ENCODE measurements around the gene PICK1. TPM values are rescaled to one million over a fixed set of nuclear protein-coding genes. Genes with fewer than 3 reads are reported as not detected.

PICK1 gene
- total RNA-seq, 2 experiments from 2014 or later: 16.0 to 16.5 TPM

GRCh38 chr22:38067761-38068360 is 10.7 kb downstream of the PICK1 start:
- ChIA-PET POLR2A (no interaction called here), CTCF (interaction anchor here (0.7 kb wide), 1 partner anchor 16 kb away, joined by 3 read pairs; no protein-coding TSS in a partner anchor)
- peaks cover 20% of the 10 kb centered on the region for H3K36me3 Mint-ChIP-seq
- no peaks in the 10 kb centered on the region for H3K4me1 Mint-ChIP-seq (ENCODE audit: low read depth)
- H3K9me3 Mint-ChIP-seq: no peaks in the 10 kb centered on the region
- no peak overlapping the region for H3K4me3 Mint-ChIP-seq
- DNase-seq: no peak
- no peak overlapping the region for H3K27ac Mint-ChIP-seq
- intact Hi-C loops (cut with micrococcal nuclease): no loop called here
- H3K27me3 Mint-ChIP-seq: no peaks in the 10 kb centered on the region

- H3K36me3 Mint-ChIP-seq: peaks cover 21% of the 10 kb centered on the region
- no peak overlapping the region for H3K27ac Mint-ChIP-seq
- no peaks in the 10 kb centered on the region for H3K4me1 Mint-ChIP-seq (ENCODE audit: low read depth)
- no peak overlapping the region for H3K4me3 Mint-ChIP-seq
- CTCF ChIA-PET: interaction anchor here (0.7 kb wide), 1 partner anchor 16 kb away, joined by 3 read pairs; no protein-coding TSS in a partner anchor
- DNase-seq: no peak
- no peaks in the 10 kb centered on the region for H3K27me3 Mint-ChIP-seq
- intact Hi-C loops (cut with micrococcal nuclease): no loop called here
- POLR2A ChIA-PET: interaction anchor here (0.6 kb wide), 1 partner anchor 33 kb away, joined by 3 read pairs; no protein-coding TSS in a partner anchor
- H3K9me3 Mint-ChIP-seq: no peaks in the 10 kb centered on the region
Observed at GRCh38 chr22:38068641-38069371, 11.6 kb downstream of the PICK1 start.

GRCh38 chr22:38069372-38070249 is 12.4 kb downstream of the PICK1 start:
- no peak overlapping the region for H3K4me3 Mint-ChIP-seq
- no peak for DNase-seq
- ChIA-PET POLR2A (interaction anchor here (0.6 kb wide), 1 partner anchor 32 kb away, joined by 3 read pairs; no protein-coding TSS in a partner anchor), CTCF (interaction anchor here (1.4 kb wide), 1 partner anchor 17 kb away, joined by 5 read pairs; no protein-coding TSS in a partner anchor)
- H3K9me3 Mint-ChIP-seq: no peaks in the 10 kb centered on the region
- H3K36me3 Mint-ChIP-seq: peaks cover 25% of the 10 kb centered on the region
- H3K27me3 Mint-ChIP-seq: no peaks in the 10 kb centered on the region
- intact Hi-C loops (cut with micrococcal nuclease): no loop called here
- H3K4me1 Mint-ChIP-seq (ENCODE audit: low read depth): no peaks in the 10 kb centered on the region
- H3K27ac Mint-ChIP-seq: no peak overlapping the region

GRCh38 chr22:38070250-38070921 is 13.2 kb downstream of the PICK1 start:
- no peaks in the 10 kb centered on the region for H3K9me3 Mint-ChIP-seq
- no peaks in the 10 kb centered on the region for H3K27me3 Mint-ChIP-seq
- H3K4me1 Mint-ChIP-seq (ENCODE audit: low read depth): no peaks in the 10 kb centered on the region
- H3K27ac Mint-ChIP-seq: no peak overlapping the region
- H3K4me3 Mint-ChIP-seq: no peak overlapping the region
- ChIA-PET CTCF (interaction anchor here (1.4 kb wide), 1 partner anchor 18 kb away, joined by 5 read pairs; no protein-coding TSS in a partner anchor), POLR2A (no interaction called here)
- intact Hi-C loops (cut with micrococcal nuclease): no loop called here
- H3K36me3 Mint-ChIP-seq: peaks cover 20% of the 10 kb centered on the region
- DNase-seq: no peak

GRCh38 chr22:38071421-38072321 is 14.5 kb downstream of the PICK1 start:
- Mint-ChIP-seq H3K9me3 (no peaks in the 10 kb centered on the region), H3K36me3 (peaks cover 16% of the 10 kb centered on the region)

GRCh38 chr22:38072322-38073149 is 15.3 kb downstream of the PICK1 start:
- POLR2A ChIA-PET: interaction anchor here (0.9 kb wide), 1 partner anchor 14 kb away, joined by 3 read pairs; no protein-coding TSS in a partner anchor
- H3K27ac Mint-ChIP-seq: no peak overlapping the region
- intact Hi-C loops (cut with micrococcal nuclease): no loop called here
- peaks cover 16% of the 10 kb centered on the region for H3K36me3 Mint-ChIP-seq
- DNase-seq: no peak
- no peaks in the 10 kb centered on the region for H3K27me3 Mint-ChIP-seq
- CTCF ChIA-PET: no interaction called here
- H3K4me1 Mint-ChIP-seq (ENCODE audit: low read depth): no peaks in the 10 kb centered on the region
- no peaks in the 10 kb centered on the region for H3K9me3 Mint-ChIP-seq
- H3K4me3 Mint-ChIP-seq: no peak overlapping the region

More at GRCh38 chr22:38071421-38072321, 14.5 kb downstream of the PICK1 start:
- no peak overlapping the region for H3K4me3 Mint-ChIP-seq
- no peak for DNase-seq
- no peaks in the 10 kb centered on the region for H3K27me3 Mint-ChIP-seq
- CTCF ChIA-PET: no interaction called here
- H3K27ac Mint-ChIP-seq: no peak overlapping the region
- POLR2A ChIA-PET: interaction anchor here (0.9 kb wide), 1 partner anchor 13 kb away, joined by 3 read pairs; no protein-coding TSS in a partner anchor
- no peaks in the 10 kb centered on the region for H3K4me1 Mint-ChIP-seq (ENCODE audit: low read depth)
- intact Hi-C loops (cut with micrococcal nuclease): no loop called here

- Mint-ChIP-seq H3K9me3 (no peaks in the 10 kb centered on the region), H3K36me3 (peaks cover 14% of the 10 kb centered on the region), H3K4me3 (no peak overlapping the region), H3K4me1 (ENCODE audit: low read depth) (no peaks in the 10 kb centered on the region), H3K27me3 (no peaks in the 10 kb centered on the region), H3K27ac (no peak overlapping the region)
- no peak for DNase-seq
- intact Hi-C loops (cut with micrococcal nuclease): no loop called here
- ChIA-PET POLR2A (no interaction called here), CTCF (no interaction called here)
Observed at GRCh38 chr22:38073150-38074130, 16.2 kb downstream of the PICK1 start.

- intact Hi-C loops (cut with micrococcal nuclease): no loop called here
- no peak for DNase-seq
- no peaks in the 10 kb centered on the region for H3K9me3 Mint-ChIP-seq
- no peaks in the 10 kb centered on the region for H3K4me1 Mint-ChIP-seq (ENCODE audit: low read depth)
- POLR2A ChIA-PET: no interaction called here
- no peaks in the 10 kb centered on the region for H3K27me3 Mint-ChIP-seq
- H3K36me3 Mint-ChIP-seq: peaks cover 14% of the 10 kb centered on the region
- no peak overlapping the region for H3K27ac Mint-ChIP-seq
- CTCF ChIA-PET: interaction anchor here (1.5 kb wide), 1 partner anchor 8 kb away, joined by 3 read pairs; no protein-coding TSS in a partner anchor
- H3K4me3 Mint-ChIP-seq: no peak overlapping the region
Observed at GRCh38 chr22:38074181-38075104, 17.2 kb downstream of the PICK1 start.
